Stimulated activated CD4-positive, alpha-beta T cell treated with anti-CD3 and anti-CD28 coated beads, Interleukin-15, amount 100 ng/mL, for 24 hours (primary cell): ENCODE results near the gene GRIA3.

Experiments
- DNase-seq: peaks from one replicate; pipeline ENCODE4 v3.0.0-alpha.2; 2020

Gene GRIA3

DNA sequence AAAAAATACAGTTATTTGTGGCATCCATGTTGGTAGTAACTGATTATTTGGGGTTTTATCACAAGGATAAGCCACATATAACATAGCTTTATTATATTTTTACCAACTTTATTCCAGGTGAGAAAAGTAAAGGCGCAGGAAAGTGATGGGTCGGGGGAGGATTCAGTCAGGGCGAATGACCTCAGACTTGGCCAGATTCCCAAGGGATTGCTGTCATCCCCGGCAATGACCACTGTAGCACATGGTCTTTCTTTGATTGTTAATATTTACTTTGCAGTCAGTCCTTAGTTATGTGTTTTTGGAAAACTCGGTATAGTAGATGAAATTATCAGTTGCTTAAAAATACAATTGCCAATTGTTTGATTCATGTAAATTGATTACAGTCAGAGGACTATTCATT is 17.6 kb downstream of the GRIA3 start:
- DNase-seq = no peak

DNA sequence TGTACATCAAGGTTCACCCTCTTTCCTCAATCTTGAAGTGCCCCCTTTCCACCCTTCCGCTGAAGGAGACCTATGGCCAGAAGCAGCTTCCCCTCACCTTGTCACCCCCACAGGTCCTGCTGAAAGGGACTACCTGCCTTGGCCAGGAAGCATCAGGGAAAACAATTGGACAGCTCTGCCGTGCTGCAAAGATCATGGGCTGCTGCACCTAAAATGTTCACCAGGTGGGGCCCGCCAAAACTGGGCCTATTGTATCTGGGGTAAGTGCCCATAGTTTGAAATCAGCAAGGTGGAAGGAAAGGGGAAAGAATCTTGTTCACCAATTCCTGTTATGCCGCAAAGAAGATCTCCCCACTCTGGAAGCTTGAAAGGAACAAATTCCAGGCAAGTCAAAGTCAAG is 18.4 kb downstream of the GRIA3 start:
- no peak for DNase-seq

DNA sequence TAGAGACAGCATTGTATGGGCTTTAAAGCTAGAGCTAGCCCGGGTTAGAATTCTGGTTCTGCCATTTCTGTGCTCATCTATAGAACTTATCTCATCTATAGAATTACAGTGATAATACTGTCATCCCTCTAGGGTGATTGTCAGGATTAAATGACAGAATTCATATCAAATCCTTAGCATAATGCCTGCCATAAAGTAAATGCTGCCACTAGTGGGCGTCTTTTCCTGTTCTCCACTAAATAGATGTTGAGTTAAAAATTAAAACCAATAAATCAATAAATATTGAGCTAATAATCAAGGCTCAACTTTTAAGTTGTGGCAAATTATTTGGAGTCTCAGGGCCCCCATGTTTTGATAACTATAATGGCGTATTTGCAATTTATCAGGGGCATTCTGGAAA is 19.7 kb downstream of the GRIA3 start:
- DNase-seq = no peak

DNA sequence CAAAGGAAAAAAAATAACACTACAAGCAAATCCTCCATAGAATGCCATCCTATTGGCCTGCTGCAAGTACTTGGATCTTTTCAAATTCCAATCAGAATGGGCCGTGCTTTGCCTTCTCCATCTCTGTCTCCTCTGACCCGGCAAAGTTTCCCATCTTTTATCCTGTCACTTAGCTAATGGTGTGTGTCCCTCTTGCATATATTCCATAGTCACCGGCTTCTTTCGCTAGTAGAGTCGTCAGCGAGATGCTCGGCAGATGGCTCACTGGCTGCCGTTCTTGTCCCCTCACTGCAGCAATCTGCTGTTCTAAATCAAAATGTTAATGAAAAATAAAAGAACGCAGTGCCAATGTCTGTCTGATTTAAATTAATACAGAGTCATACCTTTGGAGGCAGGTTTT is 22.1 kb downstream of the GRIA3 start:
- no peak for DNase-seq

DNA sequence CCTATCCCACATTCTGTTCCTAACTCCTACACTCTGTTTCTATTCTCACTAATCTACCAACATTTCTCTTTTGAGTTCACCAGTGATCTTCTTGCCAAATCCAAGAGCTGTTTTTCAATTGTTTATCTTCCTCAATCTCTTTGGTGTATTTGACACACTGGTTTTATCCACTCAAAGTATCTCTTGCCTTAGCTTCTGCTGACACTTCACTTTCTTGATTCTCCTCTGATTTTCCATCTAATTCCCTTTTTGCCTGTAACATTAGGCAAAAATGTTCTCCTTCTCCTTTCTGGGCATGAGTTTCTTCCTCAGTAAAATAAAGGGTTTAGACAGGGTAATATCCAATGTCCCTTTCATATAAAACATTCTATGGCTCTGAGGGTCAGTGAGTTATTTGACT is 26.2 kb downstream of the GRIA3 start:
- DNase-seq = no peak

DNA sequence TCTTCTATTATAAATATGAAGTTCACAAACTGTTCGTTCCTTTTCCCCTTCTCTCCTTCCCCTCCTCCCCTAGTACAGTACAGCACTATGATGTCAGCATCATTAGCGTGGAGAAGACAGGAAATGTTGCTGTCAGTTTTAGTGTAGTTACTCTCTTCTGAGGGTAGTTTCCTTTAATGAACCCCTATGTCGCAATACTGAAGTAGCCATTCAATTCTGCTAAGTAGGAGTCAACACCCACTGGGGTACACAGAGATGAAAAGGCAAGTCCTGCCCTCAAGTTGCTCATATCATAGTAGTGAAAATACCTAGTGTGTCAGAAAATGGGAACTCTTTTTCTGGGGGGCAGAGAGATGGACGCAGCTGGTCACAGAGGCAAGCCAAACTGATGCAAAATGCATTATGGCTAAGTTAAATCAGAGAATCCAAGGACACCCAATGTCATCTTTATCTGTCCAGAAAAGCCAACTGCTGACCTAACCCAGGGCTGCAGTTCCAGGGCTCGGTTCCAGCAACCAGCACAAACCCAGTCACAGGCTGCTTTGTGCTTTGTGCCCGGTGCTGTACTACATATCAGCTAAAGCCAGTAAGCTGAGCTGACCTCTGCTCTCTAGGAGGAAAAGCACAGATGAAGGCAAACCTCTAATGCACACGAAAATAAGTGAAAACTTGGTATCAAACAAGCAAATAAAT is 31.5 kb downstream of the GRIA3 start:
- DNase-seq = no peak

DNA sequence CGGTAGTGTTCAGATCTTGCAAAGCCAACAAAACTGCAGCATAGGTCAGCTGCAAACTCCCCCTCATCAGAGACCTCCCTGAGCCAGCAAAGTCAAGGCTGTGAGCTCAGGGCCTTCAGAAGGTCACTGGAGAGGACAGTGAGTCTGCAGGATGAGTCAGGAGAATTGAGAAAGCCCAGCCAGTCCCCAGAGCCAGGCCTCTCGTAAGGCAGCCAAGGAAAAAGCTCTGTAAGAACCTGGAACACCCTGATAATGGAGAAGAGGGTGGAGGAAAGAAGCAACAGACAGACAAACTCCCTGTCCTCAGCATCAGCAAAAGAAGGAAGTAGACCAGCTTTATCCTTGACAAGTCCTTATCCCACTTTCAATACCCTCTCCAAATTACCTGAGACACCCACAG is 33.0 kb downstream of the GRIA3 start:
- DNase-seq = no peak

DNA sequence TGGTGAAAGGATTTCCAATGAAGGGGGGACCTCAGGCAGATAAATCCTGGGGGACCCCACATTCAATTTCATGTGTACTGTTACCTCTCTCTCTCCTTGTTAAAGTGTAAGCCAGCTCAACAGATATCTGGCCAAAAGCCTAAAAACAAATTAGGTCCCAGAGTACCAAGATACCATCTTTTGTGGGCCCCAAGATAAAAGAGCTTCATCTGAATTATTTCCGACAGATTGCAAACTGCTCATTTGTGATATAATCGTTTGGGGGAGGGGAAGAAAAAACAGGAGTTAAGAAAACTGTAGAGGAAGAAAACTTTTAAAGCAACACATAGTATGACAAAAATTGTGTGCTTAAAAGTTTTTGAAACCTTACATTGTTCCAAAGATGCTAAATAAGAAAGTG is 33.6 kb downstream of the GRIA3 start:
- no peak for DNase-seq

DNA sequence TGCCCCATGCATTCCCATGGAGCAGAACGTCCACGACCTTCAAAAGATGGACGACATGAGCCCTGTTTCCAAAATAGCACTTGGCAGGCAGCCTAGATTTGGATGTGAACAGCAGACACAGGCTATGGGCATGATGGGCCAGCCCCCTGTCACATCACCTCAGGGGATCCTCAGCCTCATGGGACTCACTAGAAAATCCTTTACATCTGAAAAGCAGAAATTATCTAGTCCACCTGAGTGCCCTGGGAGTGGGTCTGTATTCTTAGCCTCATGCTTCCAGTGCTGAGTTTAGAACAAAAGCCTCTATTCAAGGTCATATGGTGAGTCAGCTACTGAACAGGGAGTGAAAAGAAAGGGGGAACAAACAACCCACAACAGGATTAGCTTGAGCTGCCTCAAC is 35.8 kb downstream of the GRIA3 start:
- DNase-seq = no peak

DNA sequence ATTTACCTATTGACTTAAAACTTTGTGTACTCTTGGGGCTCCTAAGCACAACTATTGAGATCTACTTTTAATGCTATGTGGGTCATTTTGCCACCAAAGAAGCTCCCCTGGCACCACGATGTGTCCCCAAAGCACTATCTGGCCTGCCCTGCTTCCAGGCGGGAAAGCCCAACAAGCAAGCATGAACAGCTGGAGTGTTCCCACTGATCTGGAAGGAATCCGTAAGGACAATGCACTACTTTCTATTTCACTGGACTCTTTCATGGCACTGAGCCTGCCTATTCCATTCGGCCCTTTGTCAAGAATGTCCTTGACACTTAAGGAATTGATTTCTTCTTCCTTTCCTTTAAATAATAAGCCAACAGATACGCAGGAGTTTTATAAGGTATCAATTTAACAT is 38.8 kb downstream of the GRIA3 start:
- no peak for DNase-seq

DNA sequence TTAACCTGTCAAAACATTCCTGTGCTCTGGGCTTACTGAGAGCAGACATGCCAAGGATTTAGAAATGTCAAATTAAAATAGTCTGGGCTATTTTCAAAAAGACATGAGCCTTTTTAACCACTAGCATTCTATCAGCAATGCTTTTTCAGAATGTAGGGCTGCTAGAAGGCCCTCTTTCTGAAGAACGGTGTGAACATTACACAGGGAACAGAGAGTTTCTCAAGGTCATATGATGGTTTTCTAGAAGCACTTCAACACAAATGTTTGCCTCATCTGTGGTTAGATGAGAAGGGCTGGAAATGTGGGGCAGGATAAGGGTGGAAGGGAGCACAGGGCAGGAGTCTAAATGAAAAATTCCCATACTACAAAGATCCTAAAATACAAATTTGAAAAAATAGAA is 39.3 kb downstream of the GRIA3 start:
- DNase-seq = no peak

DNA sequence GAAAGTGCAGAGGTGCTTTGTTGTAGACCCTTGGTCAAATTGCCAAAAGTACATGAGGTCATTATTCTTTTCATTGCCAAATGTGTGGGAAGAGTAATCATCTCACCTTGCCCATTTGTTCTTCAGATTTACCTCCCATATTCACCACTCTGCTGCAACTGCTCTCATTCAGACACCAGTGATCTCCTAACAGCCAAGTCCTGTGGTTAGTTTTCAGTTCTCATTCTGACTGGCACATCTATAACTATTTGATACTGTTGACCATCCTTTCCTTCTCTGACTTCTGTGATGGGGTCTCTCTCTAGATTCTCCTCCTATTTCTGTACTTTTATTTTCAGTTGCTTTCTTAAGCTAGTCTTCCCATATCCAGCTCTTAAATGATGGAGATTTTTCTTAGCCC is 39.8 kb downstream of the GRIA3 start:
- DNase-seq = no peak

DNA sequence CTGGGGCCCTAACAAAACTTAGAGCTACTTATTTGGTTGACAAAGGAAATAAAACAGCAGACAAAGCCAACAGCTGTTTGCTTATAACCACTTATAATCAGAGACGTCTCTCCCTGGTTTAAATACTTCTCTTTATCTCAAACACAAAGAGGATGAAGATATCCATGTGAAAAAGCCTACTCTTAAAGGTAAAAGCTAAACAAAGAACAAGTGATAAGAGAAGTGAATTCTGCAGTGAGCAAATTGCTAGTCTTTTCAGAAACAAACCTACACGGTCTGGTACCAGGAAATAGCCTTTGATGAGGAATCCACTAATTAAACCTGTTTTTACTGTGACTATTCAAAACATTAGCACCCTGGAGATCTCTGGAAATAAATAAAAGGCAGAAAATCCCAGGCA is 46.7 kb downstream of the GRIA3 start:
- DNase-seq = no peak

DNA sequence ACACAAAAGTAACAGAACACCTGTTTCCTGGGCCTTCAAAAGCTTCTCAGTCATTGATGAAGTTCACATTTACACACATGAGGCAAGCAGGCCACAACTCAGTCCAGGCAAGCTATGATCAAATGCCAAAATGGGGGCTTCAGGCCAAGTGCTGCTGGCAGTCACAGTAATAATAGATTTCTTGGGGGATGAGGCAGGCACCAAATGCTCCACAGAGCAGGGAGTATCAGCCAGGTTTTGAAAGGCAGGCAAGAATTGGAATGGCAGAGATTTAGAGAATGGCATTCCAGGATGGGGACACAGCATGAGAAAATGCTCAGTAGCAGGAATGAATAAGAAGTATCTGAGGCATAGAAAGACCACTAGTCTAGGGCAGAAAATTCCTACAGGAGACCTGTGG is 52.8 kb downstream of the GRIA3 start:
- no peak for DNase-seq

DNA sequence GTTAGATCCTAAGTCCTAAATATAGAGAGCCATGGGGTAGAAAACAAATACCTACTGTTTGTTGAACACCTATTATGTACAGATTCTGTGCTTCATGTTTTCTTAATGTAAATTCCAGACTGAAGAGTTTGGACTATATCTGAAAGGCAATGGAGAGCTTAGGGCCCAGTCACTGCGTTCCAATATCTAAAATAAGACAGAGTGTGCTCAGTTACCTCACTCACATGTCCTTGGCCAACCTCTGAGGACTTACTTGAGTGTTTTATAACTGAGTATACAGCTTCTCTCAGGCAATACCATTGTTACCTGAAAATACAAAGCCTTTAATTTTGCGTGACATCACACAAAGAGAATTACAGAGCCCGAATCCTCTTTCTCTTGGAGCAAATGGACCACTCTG is 53.2 kb downstream of the GRIA3 start:
- no peak for DNase-seq

DNA sequence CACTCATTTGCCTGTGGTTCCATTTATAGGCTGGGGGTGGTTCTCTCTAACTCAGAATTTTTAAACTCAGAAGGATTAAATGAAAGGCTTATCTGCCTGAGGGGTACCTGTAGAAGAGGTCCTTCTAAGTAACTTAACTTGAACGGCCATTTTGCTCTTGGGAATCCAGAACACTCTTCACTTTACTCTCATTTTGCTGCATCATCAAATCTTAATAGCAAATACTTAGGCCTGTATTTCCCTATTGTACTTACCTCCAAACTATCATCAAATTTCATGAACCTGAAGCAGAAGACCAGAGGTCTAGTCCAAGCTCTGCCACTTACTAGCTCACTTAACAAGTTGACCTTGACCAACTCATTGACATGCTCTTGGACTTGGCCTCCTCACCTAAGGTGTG is 70.4 kb downstream of the GRIA3 start:
- DNase-seq = no peak

DNA sequence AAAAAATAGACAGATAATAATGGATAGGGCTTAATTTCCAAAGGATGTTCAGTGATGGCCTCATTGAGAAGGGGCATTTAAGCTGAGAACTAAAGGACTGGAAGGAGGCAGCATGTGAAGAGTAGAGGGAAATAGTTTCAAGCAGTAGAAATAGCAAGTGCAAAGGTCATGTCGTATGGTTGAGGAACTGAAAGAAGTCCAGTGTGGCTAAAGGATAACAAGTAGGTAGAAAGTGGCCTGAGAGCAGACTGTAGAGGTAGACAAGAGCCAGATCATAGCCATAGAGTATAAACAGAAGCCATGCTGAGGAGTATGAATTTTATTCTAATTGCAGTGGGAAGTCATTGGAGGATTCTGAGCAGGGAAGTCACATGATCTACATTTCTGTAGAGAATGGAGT is 72.3 kb downstream of the GRIA3 start:
- no peak for DNase-seq

DNA sequence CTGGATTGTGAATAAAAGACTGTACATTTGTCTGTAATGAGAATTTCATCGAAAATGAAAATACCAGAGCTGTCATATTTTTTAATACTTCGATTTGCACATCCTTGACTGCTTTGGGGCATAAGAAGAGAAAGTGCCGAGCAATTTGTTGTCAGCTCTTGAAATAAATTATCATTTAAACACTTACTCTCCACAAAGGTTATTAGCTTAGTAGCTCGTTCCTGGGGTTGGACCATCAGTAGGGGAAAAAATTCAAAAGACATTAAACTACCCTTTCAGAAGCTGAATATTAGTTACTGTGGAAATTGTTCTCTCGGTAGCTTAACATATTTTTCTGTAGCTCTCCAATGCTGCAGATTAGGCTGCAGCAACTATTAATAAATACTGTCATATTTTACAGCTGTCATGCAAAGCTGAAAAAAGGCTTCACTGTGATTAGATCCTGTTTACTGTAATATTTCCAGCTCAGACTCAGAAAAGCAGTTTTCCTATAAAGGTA is 76.9 kb downstream of the GRIA3 start:
- no peak for DNase-seq

DNA sequence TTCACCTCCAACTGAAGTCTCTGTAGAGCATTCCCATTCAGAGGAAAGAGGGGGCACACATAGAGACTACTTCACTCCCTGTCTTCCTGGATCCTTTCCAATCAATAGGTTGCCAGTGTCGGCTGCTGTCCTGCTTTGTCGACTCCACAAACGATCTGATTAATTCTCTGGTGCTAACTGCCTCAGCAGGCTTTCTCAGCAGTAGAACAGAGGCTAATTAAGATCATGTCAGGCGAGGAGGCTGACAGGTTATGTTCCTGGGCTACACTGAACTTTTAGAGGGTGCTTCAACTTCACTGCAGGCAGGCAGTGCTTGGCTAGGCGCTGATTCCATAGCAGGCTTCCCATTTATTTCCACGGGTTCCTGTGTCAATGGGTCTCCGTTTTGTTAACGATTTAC is 79.2 kb downstream of the GRIA3 start:
- no peak for DNase-seq

DNA sequence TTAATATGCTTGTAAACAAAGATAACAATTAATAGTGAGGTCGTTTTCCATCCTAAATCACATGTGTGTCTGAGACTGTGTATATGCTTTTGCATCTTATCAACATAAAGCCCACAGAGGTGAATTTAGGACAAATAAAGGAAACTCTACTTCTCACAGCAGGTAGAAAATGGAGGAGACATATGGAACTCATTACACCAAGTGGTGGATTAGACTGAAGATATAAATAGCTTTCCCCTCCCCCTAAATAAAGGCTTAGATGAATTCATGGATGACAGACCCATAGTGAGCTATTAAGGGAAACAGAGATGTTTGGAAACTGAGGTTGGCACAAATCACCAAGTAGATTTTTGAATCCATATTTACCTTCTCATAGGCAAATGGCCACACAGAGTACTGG is 79.7 kb downstream of the GRIA3 start:
- no peak for DNase-seq

DNA sequence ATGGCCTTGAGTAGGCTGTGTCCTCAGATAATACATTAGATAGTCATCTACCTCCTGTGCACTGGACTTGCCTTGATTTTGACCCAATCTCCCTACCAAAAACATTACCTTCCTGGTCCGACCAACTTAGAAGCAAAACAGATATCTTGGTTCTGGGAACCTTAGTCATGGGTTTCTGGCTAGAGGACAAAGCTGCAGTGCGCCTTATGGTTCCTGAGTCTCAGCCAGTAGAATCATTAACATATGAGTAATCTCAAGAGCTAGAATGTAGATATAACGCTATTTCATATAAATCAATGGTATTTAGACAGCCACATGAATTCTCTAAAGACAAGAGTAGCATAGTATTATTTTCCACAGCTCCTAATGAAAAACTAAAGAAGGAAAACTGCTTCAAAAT is 83.1 kb downstream of the GRIA3 start:
- no peak for DNase-seq

DNA sequence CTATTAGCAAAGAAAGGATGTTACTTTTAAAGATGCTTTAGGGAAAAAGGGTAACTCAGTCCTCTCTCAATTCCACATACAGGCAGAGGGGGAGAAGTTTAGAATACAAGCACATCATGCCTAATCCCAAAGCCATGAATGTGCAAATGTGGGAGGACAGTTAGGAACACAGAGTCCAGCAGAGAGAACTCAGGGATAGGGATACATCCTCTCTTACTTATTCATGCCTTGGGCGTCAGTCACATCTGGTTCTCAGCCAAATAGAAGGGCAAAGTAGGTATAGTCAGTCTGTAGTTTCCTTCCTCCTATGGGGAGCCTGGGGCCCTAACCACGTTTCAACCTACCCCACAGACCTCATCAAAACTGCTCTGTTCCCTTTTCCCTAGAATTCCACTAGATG is 87.8 kb downstream of the GRIA3 start:
- DNase-seq = no peak

DNA sequence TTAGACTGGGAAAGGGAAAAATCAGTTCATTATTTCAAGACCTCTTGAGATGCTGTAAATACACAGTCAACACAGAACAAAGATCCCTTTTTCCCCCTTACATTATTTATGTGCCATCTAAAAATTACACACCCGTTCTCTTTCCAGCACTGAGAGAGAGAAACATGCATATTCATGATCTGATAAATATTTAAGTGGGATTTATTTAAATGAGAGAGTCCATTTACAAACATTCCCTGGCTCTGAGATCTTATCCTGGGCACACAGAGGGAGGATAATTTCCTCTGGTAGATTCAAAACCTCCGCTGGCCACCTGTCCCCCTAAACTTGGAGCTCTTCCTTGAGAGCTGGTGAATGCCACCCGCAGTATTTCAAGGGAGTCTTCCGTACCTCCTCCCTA is 88.6 kb downstream of the GRIA3 start:
- no peak for DNase-seq

DNA sequence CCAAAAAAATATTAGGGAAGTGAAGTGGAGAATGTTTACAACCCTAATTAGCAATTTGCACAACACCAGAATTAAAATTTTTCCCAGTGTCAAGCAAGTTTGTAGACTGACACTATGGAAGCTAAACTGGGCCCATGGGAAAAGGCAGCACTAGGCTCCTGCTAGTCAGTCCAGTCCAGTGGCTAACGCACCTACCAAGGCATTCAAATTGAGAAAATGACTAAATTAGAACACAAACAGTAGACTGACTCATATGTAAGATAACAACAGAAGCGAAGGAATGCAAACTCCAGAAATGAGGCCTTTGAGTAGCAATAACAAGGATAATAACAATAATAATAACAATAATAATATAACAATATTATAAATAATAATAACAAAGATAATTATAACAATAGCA is 90.7 kb downstream of the GRIA3 start:
- no peak for DNase-seq

DNA sequence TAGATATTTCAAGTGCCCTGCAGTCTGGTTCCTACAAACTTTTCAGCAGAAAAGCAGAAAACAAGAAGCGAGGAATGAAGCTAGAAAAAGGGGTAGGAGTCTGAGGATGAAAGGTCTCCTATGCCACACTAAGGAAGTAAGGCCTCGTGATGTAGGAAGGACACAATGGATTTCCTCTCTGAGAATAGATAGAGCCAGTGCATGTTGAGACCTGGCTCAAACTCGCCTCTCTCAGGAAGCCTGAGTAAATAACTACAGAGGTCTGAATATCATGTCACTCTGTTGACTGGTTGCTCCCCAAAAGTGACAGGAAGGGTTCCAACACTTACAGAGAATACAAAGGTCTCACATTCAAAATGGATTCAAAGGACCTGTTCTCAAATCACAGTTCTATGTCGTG is 93.3 kb downstream of the GRIA3 start:
- DNase-seq = no peak

DNA sequence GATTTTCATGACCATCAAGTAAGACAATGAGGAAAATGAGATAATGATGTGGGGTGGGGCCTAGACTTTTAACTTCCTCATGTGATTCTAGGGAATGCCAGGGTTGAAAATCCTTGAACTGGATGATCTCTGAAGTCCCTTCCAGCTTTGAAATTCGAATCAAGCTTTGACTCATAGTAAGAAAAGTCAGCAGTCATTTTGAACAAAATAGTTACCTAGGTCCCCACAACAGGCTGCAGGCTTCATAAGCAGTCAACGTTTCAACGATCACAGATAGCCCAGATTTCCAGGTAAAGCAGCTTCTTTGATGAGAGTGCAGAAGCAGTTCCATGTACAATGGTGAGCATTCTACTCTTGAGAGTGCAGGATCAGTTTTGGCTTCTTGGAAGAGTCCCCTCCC is 93.7 kb downstream of the GRIA3 start:
- DNase-seq = no peak
